Adipose tissue (tissue), 3 donors: ENCODE results near the gene MS4A12. TPM values are rescaled to one million over a fixed set of nuclear protein-coding genes. Genes with fewer than 3 reads are reported as not detected.
"Not testable (repeated sequence)": the region's sequence is repeated elsewhere in the genome, so short reads cannot be mapped to it uniquely, and the experiment has no call there.

ENCODE experiments used
- H3K27ac ChIP-seq: one replicate; pipeline ENCODE4 v1.5.1; 2013; ENCODE audit warnings: low read depth, low read length
- WGBS, 3 donors: extraction: QIAGEN DNeasy Blood & Tissue Kit; methylation state at CpG; one replicate each; pipeline ENCODE4 v1.1.7; 2013; 5-methylcytosine and 5-hydroxymethylcytosine counted together
- polyA plus RNA-seq, 3 donors: library from polyadenylated mRNA; stranded (reverse); fragments of 200-250 nt; gene quantifications; one replicate each; pipeline ENCODE4 v1.2.3, GENCODE V29; 2013
- donor health status: healthy with polysubstance abuse.
- donor health status: Bipolar disorder and iron deficiency.
- donor health status: healthy.

MS4A12 gene, protein sequence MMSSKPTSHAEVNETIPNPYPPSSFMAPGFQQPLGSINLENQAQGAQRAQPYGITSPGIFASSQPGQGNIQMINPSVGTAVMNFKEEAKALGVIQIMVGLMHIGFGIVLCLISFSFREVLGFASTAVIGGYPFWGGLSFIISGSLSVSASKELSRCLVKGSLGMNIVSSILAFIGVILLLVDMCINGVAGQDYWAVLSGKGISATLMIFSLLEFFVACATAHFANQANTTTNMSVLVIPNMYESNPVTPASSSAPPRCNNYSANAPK
- under 1 TPM in 1 of 3 donors, not detected in 2; 0.15 TPM for polyA plus RNA-seq

DNA sequence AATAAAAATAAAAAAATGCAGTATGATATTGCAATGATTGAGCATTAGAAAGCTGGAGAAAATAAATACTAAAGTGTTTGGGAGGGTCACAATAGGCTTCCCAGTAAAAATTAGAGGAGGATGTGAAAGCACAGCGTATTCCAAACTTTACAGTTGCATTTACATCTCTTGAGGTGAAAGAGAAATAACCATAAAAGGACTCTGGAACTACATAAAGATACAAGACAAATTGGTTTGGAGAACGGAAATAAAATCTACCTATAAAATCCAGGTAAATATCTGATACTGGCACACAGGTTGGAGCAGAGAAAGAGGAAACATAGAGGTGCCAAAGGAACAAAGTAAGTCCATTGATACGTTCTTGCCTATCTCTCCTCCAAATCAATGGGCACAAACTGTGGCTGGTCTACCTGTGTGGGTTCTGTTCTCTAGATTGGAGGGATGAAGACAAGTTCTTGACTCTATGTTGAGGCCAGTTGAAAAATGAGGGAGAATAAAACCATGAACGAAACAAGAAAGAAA is at the start of gene MS4A12:
Gene MS4A12 (plus strand): TSS at position 291 of the 522 bp plus-strand sequence. CDS start 4,541 bp downstream, outside the sequence.
- no peak within 1 kb of the TSS for H3K27ac ChIP-seq
- WGBS, 3 donors, result 78 to 84% (median 81%) methylated on average over 4 of the region's 4 CpGs

DNA sequence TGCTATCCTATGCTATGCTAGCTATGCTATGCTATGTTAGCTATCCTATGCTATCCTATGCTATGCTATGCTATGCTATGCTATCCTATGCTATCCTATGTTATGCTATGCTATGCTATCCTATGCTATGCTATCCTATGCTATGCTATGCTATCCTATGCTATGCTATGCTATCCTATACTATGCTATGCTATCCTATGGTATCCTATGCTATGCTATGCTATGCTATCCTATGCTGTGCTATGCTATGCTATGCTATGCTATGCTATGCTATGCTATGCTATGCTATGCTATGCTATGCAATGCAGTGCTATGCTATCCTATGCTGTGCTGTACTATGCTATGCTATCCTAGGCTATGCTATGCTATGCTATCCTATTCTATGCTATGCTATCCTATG is 45.5 kb upstream of the MS4A12 start:
- H3K27ac ChIP-seq, result no peak overlapping the region

DNA sequence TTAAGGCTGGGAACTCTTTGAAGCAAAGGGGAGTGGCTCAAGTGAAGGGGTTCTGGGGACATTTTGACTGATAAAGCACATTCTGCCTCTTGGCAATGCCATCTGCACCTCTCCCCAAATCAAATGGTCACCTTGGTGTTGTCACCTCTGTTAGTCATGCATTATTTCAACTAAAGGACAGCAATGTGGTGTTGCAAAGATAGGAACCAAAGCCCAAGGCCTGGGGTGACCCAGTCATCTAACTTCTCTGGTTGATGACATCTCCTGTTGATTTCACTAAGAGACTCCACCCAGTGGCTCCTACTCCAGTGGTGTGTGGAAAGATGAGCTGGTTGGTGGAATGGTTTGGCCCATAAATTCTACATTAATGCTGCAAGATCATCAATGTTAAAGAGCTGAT is 44.7 kb upstream of the MS4A12 start:
- H3K27ac ChIP-seq, result no peak overlapping the region

DNA sequence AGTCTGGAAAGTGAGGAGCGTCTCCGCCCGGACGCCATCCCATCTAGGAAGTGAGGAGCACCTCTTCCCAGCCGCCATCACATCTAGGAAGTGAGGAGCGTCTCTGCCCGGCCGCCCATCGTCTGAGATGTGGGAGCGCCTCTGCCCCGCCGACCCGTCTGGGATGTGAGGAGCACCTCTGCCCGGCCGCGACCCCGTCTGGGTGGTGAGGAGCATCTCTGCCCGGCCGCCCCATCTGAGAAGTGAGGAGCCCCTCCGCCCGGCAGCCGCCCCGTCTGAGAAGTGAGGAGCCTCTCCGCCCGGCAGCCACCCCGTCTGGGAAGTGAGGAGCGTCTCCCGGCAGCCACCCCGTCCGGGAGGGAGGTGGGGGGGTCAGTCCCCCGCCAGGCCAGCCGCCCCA is 41.4 kb upstream of the MS4A12 start:
- H3K27ac ChIP-seq, result not testable (repeated sequence)
- WGBS, 3 donors, result 93 to 96% (median 95%) methylated on average over 17 to 32 of the region's 32 CpGs

DNA sequence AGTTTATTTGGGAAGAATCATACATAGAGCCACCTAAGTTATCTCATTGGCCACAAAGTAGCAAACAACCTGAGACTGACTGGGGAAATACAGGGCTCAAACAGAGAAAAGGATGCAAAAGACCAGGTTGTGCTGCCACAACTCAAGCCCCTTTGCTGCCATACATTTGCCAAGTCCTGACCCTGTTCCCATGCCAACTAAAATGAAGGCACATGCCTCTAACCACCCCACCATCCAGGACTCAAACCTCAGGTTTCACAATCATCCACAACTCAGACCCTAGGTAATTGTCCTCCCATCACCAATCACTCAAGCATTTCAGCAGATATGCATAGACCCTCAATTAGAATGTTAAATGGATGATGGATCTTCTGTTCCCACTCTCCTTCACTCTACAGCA is 38.4 kb upstream of the MS4A12 start:
- no peak overlapping the region for H3K27ac ChIP-seq

DNA sequence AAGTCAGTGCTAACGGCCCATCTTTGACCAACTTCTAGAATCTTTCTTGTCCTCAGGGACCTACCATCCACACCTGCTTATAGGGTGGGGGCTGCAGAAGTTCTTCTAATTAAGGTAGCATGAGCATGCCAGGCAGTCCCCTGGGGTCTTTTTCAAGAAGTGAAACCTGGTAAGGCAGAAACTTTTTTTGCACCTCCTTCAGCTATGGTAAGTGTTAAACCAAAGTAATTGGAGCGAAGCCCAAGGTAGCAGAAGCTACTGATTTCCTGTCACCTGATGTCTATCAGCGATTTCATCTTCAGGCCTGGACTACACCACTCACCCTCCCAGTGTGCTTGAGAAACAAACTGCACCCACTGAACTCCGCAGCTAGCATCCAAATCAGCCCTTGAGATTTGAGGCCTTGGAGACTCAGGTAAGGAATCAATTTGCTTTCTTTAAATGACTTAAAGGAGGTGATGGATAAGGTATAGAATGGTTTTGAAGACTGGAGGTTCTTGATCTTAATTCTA is 37.0 kb upstream of the MS4A12 start, which contains the start of gene MS4A1:
Gene MS4A1 (plus strand): TSS at position 317 of the 512 bp plus-strand sequence. CDS start 6,528 bp downstream, outside the sequence.
- WGBS, 3 donors, result 59 to 67% (median 66%) methylated on average over 4 of the region's 4 CpGs
- H3K27ac ChIP-seq, result no peak within 1 kb of the TSS

DNA sequence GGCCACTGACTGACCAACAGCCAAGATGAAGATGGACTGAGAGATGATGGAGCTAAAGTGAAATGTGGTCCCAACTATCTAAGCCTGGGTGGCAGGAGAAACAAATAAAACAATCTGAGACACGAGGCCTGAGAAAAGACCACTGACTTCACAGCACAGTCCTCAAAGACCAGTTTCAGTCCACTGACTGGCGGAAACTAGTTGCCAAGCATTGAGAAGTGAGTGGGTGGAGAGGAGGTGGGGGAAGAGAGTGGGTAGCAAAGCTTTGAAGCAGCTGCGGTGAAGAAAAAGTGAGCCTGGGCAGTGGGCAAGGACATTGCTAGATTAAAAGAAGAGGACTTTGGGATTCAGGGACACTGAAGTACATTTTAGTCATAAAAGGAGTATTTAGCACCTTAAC is 35.0 kb upstream of the MS4A12 start:
- H3K27ac ChIP-seq, result no peak overlapping the region
- 70 to 80% (median 74%) methylated on average over 3 of the region's 3 CpGs for WGBS, 3 donors

DNA sequence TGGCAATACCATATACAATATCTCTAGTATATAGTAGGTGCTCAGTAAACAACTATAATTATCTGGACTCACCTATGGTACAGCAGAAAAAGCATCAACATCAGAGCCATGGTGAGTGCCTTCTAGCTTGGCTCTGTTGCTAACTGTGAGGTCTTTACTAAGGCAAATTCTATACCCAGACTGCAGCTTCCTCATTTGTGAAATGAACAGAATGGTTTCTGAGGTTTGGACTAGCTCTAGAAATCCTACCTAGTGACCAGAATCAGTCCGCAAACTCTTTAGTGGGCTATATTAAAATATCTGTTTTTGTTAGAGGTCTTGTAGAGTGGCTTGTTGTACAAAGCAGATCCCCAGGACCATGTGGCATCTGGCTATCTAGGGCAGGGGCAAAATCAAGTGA is 33.2 kb upstream of the MS4A12 start:
- 97% methylated on average over 1 of the region's 1 CpG for WGBS, 3 donors

DNA sequence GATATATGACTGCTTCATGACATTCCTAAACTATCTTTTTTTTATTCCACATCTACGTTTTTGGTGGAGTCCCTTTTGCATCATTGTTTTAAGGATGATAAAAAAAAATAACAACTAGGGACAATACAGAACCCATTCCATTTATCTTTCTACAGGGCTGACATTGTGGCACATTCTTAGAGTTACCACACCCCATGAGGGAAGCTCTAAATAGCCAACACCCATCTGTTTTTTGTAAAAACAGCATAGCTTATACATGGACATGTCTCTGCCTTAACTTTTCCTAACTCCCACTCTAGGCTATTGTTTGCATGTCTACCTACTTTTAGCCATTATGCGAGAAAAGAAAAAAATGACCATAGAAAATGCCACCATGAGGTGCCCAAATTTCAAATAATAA is 23.7 kb upstream of the MS4A12 start:
- 64 to 70% (median 67%) methylated on average over 2 of the region's 2 CpGs for WGBS, 3 donors
- no peak overlapping the region for H3K27ac ChIP-seq

More for the DNA sequence above, 33.2 kb upstream of the MS4A12 start:
- no peak overlapping the region for H3K27ac ChIP-seq

DNA sequence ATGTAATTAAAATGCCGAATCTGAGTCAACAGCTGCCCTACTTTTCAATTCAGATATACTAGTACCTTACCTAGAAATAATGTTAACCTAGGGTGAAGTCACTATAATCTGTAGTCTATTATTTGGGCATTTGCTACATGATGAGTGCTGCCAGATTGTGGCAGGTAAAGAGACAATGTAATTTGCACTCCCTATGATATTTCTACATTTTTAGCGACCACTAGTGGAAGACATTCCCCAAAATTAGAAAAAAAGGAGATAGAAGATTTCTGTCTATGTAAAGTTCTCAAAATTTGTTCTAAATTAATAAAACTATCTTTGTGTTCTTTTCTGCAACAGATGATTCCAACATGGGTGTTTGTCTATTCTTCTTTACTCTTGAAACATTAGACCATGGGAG is 22.9 kb upstream of the MS4A12 start:
- WGBS, 3 donors, result 55 to 69% (median 68%) methylated on average over 2 of the region's 2 CpGs
- H3K27ac ChIP-seq, result no peak overlapping the region

DNA sequence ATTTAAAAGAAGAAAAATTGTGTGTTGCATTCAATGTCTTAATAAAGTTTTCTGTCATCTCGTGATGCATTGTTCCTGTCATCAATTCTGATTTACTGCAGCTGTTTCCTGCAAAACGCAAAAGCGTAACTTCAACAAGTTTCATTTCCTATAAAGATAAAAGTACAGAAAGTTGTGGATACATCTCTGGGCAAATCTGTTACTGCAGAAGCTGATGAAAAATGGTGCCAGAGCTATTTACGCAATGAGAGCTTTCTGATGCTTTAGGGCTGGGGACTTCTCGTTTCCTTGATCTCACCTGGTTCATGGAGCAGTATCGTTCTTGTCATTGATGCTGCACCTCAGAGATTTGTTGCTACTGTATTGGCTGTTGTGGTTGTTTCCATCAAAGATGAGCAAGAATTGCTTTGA is 15.5 kb upstream of the MS4A12 start:
- H3K27ac ChIP-seq, result no peak overlapping the region
- 36 to 65% (median 43%) methylated on average over 6 of the region's 6 CpGs for WGBS, 3 donors

DNA sequence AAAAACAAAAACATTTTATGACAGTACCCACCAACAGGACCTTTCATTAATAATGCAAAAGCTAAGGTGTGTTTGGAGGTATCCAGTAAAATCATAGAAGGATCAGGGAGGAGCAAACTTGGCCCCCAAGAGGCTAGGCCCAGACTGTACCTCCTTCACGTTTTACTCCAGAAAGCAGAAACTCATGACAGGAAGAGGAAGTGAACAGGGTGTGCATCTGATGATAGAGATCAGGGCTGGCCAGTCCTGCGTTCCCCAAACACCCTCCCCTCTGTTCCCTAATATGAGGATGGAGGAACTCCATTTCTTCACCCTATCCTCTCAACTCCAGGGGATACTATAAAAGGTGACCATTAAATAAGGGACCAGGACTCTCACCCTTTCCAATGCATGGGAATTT is 10.2 kb upstream of the MS4A12 start:
- WGBS, 3 donors, result 26 to 58% (median 34%) methylated on average over 2 of the region's 2 CpGs
- no peak overlapping the region for H3K27ac ChIP-seq

DNA sequence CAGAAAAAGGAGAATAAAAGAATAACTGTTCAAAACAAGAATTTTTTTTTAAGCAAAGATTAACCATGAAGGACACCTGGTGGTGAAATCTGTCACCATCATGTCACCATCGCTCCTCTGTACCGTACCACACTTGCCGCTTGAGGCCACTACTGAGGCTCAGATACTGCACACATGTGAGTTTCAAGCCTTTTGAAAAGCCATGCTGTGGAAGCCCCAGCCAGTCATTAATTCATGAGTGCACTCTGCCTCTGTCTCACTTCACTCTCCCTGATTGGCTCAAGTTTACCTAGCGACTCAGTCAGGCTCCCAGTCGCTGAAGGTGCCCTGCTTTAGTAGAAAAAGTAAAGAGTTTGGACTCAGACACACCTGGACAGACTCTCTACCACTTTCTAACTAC is 6.6 kb upstream of the MS4A12 start:
- no peak overlapping the region for H3K27ac ChIP-seq
- WGBS, 3 donors, result 58 to 79% (median 71%) methylated on average over 5 of the region's 5 CpGs

DNA sequence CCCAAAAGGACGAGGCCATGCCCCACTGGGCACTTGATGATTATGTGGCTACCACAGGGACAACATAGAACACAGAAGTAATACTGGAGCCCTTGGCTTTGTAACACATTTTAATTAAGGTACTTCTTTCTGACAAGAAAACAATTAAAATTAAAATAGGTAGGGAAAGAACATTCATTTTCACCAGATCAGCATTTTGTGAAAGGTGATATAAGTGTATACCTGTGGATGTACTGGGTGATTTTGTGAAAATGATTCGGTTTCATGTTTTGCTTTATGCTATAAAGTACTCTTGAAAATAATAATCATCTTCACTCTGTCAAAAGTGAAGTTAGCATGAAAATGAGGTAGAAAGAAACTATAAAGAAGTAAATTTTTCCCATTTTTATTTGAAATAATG is 876 bp downstream of the MS4A12 start:
- no peak overlapping the region for H3K27ac ChIP-seq
- 78 to 87% (median 84%) methylated on average over 2 of the region's 2 CpGs for WGBS, 3 donors

DNA sequence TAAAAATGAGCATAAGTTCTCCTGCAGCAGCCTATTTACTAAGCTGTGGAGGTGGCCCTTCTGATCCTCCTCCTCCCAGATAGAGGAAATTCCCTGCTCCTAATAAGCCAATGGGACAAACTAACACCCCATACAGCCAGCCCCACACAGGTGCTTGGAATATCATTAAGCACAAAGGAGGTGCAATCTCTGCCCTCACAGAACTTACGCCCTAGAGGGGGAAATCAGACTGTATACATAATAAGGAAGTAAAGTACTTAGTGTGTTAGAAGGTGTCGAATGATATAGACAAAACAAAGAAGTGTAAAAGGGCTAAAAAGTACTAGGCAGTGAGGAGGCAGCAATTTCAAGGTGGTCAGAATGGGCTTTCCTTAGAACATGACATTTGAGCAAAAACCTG is 5.8 kb downstream of the MS4A12 start:
- WGBS, 3 donors, result 59 to 68% (median 60%) methylated on average over 2 of the region's 2 CpGs

DNA sequence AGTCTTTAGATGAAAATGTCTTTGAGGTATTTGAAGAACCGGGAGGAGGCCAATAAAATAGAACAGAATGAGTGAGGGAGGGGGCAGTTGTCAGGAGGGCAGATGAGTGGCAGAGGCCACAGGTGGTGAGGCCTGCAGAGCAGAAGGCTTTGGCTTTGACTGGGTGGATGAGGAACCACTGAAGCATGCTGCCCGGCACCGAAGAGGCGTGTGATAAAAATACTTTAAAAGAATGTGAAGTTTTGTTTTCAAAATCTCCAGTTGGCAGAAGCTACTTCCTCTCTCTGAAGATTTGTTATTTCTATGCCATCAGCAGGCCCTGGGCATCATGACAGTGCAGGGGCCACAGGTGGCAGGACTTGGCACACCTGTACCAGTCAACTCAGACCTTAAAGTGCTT is 6.3 kb downstream of the MS4A12 start:
- 48 to 79% (median 57%) methylated on average over 4 of the region's 4 CpGs for WGBS, 3 donors
- no peak overlapping the region for H3K27ac ChIP-seq

More for the DNA sequence above, 5.8 kb downstream of the MS4A12 start:
- no peak overlapping the region for H3K27ac ChIP-seq

DNA sequence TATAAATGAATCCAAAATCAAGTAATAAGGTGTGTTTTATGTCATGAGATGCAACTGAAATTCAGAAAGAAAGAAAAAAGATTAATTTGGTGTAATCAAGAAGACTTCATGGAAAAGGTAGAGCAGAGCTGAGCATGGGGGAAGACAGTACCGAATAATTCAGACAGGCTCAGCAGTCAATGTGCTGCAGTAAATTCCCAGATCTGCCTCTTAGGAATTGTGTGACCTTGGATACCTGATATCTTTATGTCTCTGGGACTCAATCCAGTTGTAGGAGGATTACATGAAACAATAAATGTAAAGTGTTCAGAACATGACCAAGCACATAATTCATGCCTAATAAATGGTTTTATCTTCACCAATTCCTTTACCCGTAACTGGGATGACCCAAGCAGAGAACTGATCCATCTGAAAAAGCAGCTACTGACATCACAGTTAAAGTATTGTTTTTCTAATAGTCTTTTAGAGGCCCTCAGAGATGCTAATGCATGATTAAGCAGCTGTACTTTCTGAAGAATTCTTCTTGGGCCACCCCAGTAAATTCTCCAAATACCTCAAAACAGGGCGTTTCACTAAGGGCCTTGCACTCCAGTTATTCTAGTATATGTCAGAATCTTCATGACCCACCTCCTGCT is 7.8 kb downstream of the MS4A12 start:
- 53 to 63% (median 62%) methylated on average over 3 of the region's 3 CpGs for WGBS, 3 donors
- no peak overlapping the region for H3K27ac ChIP-seq

DNA sequence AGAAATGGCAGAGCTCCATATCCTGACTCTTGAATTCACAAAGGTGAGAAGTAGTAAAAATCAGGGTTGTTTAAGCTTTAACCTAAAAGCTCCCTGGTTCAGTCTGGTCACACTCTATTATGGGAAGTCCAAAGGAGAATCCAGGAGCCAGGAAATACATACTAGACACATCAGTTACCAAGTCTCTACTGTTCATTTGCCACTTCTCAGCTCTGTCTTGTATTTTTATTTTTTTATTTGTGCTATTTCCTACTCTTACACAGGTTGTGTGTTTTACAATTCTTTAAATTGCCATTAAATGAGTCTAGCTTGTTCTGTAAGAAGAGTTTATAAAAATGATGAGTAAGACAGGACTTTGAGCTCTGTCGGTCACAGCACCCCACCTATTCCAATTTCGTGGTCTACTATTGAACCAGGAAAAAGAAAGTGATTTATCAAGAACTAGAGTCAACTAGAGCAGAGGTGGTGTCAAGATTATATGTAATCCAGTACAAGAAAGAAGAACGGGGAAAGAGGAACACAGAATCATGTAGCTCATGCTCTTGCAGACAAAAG is 9.7 kb downstream of the MS4A12 start:
- 62 to 69% (median 68%) methylated on average over 3 of the region's 3 CpGs for WGBS, 3 donors
- no peak overlapping the region for H3K27ac ChIP-seq

DNA sequence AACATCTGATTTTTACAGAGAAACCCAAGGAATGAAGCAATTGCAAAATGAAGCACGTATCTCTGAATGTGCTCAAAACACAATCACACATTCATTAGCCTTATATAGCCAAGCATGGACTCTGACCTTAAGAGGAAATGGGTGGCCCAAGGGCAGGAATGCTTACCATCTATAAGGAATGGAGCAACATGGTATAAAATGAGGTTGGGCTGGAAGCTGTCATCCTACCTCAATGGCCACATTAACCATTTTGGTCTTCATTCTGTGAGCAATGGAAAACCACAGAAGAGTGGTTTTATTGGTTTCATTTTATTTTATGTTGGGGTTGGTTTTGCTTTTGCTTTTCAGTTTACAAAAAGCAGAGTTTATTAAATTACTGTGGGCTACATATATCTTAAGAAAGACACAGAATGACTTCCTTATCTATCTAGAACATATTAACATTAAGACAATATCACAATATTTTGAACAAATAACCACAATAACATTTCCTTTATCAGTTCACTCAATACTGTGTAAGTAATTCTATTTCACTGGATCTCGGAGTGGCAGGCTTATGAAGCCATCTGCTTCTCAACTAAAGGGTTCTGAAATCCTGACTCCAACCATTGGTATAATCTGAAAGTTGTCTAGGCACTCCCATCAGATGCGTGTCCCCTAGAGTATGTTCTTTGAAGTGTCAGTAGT is 11.8 kb downstream of the MS4A12 start:
- 74 to 81% (median 75%) methylated on average over 3 of the region's 3 CpGs for WGBS, 3 donors

More for the DNA sequence above, 11.8 kb downstream of the MS4A12 start:
- H3K27ac ChIP-seq, result no peak overlapping the region
